GM19463 (cell line): ENCODE measurements around the gene DEFB113.
"Not testable (repeated sequence)": the region's sequence is repeated elsewhere in the genome, so short reads cannot be mapped to it uniquely, and the experiment has no call there.

Source experiments
- ATAC-seq: cut with Tn5 transposase; IDR thresholded peaks from one replicate; pipeline ENCODE4 v1.9.1; 2021; ENCODE audit warnings: mild to moderate bottlenecking, moderate library complexity; ENCODE audit not compliant: unreplicated experiment

The DEFB113 gene

GRCh38 chr6:49969605-49970004, at the start of gene DEFB113:
Gene DEFB113, minus strand, starts transcription at chr6:49969625. Its CDS starts 0 bp downstream, at chr6:49969625.
- ATAC-seq: no peak

- ATAC-seq: no peak
Measured at GRCh38 chr6:50007819-50008218, 38.4 kb upstream of the DEFB113 start.

- ATAC-seq: no peak
Measured at GRCh38 chr6:50003139-50003538, 33.7 kb upstream of the DEFB113 start.

GRCh38 chr6:49995278-49995677, 25.9 kb upstream of the DEFB113 start:
- no peak for ATAC-seq

- no peak for ATAC-seq
Measured at GRCh38 chr6:49988900-49989299, 19.5 kb upstream of the DEFB113 start.

GRCh38 chr6:49987749-49988148, 18.3 kb upstream of the DEFB113 start:
- ATAC-seq: no peak

GRCh38 chr6:49986551-49986950, 17.1 kb upstream of the DEFB113 start:
- ATAC-seq: no peak

- no peak for ATAC-seq
Measured at GRCh38 chr6:49982046-49982445, 12.6 kb upstream of the DEFB113 start.

GRCh38 chr6:49980898-49981297, 11.5 kb upstream of the DEFB113 start:
- ATAC-seq: peak; percentile 51

GRCh38 chr6:49979584-49979983, 10.2 kb upstream of the DEFB113 start:
- peak; percentile 47 for ATAC-seq

- ATAC-seq: peak; percentile 37
Measured at GRCh38 chr6:49978332-49979226, 9.2 kb upstream of the DEFB113 start.

GRCh38 chr6:49966823-49967222, 2.6 kb downstream of the DEFB113 start:
- ATAC-seq: no peak

GRCh38 chr6:49966334-49966733, 3.1 kb downstream of the DEFB113 start:
- ATAC-seq: no peak

GRCh38 chr6:49964064-49964463, 5.4 kb downstream of the DEFB113 start, which contains the start of gene DEFB114:
Gene DEFB114, minus strand, starts transcription at chr6:49964164. Its CDS starts 59 bp downstream, at chr6:49964105.
- ATAC-seq: no peak

- ATAC-seq: no peak
Measured at GRCh38 chr6:49958180-49958579, 11.2 kb downstream of the DEFB113 start.

GRCh38 chr6:49955847-49956246, 13.6 kb downstream of the DEFB113 start:
- no peak for ATAC-seq

GRCh38 chr6:49951926-49952325, 17.5 kb downstream of the DEFB113 start:
- ATAC-seq: no peak

GRCh38 chr6:49950415-49950751, 19.0 kb downstream of the DEFB113 start:
- no peak for ATAC-seq

- ATAC-seq: no peak
Measured at GRCh38 chr6:49949062-49949461, 20.4 kb downstream of the DEFB113 start.

- ATAC-seq: no peak
Measured at GRCh38 chr6:49946835-49947234, 22.6 kb downstream of the DEFB113 start.

GRCh38 chr6:49944068-49944467, 25.4 kb downstream of the DEFB113 start:
- not testable (repeated sequence) for ATAC-seq

GRCh38 chr6:49939993-49940498, 29.4 kb downstream of the DEFB113 start:
- ATAC-seq: no peak
